ENCODE measurements around the gene RBL1. TPM values are rescaled to one million over a fixed set of nuclear protein-coding genes. Genes with fewer than 3 reads are reported as not detected.
A peak's percentile ranks its signal among the peaks of the same experiment; 100 is the strongest.
"Not testable (repeated sequence)": the region's sequence is repeated elsewhere in the genome, so short reads cannot be mapped to it uniquely, and the experiment has no call there.

Gene RBL1, protein sequence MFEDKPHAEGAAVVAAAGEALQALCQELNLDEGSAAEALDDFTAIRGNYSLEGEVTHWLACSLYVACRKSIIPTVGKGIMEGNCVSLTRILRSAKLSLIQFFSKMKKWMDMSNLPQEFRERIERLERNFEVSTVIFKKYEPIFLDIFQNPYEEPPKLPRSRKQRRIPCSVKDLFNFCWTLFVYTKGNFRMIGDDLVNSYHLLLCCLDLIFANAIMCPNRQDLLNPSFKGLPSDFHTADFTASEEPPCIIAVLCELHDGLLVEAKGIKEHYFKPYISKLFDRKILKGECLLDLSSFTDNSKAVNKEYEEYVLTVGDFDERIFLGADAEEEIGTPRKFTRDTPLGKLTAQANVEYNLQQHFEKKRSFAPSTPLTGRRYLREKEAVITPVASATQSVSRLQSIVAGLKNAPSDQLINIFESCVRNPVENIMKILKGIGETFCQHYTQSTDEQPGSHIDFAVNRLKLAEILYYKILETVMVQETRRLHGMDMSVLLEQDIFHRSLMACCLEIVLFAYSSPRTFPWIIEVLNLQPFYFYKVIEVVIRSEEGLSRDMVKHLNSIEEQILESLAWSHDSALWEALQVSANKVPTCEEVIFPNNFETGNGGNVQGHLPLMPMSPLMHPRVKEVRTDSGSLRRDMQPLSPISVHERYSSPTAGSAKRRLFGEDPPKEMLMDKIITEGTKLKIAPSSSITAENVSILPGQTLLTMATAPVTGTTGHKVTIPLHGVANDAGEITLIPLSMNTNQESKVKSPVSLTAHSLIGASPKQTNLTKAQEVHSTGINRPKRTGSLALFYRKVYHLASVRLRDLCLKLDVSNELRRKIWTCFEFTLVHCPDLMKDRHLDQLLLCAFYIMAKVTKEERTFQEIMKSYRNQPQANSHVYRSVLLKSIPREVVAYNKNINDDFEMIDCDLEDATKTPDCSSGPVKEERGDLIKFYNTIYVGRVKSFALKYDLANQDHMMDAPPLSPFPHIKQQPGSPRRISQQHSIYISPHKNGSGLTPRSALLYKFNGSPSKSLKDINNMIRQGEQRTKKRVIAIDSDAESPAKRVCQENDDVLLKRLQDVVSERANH
- polyA plus RNA-seq (2014; cell fraction: cytosol; rRNA removed): 19.3 and 22.5 TPM in 2 replicates
- polyA plus RNA-seq (2014; cell fraction: nucleus; rRNA removed): 14.5 and 22.0 TPM in 2 replicates

DNA sequence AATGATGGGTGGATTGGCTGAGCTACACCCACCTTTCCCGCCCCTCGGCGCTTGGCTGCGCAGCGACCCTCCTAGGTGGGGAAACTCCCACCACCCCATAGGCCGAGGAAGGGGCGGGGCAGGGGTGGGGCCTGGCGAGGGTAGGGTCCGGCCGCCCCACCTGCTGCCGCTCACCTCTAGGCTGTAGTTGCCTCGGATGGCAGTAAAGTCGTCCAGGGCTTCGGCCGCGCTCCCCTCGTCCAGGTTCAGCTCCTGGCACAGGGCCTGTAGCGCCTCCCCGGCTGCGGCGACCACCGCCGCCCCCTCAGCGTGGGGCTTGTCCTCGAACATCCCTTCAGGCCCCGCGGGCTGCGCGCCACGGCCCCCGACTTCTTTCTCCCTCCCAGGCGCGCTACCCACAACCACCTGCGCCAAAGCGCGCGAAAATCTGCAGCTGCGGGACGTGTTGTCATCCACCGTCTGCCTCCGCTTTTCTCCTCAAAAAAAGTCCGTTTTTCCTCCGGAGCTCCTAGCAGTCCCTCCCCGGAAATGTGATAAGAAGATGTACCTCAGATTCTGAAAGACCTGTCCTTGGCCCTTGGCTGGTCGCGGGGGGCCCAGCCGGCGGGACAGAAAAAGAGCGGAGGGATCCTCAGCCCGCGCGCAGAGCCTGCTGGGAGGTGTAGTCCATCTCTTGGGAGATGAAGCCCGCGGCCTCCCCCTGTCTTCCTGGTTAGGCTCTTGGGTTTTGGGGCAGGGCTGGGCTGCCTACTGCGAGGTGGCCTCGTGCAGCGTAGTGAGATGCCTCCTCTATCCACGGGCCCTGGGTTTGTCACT lies at the start of gene RBL1:
Gene RBL1 (minus strand): TSS at position 399 of the 816 bp plus-strand sequence. CDS start 69 bp downstream, at position 330.
- peak; percentile 99 for DNase-seq (ENCODE audit: low spot score)

GRCh38 chr20:37144856-37145404 lies 49.1 kb upstream of the RBL1 start:
- no peak for DNase-seq (ENCODE audit: low spot score)

- DNase-seq (ENCODE audit: low spot score): no peak
Observed at GRCh38 chr20:37142708-37143107, 46.9 kb upstream of the RBL1 start.

- DNase-seq (ENCODE audit: low spot score): peak; percentile 90
Observed at GRCh38 chr20:37137547-37137946, 41.8 kb upstream of the RBL1 start.

DNA sequence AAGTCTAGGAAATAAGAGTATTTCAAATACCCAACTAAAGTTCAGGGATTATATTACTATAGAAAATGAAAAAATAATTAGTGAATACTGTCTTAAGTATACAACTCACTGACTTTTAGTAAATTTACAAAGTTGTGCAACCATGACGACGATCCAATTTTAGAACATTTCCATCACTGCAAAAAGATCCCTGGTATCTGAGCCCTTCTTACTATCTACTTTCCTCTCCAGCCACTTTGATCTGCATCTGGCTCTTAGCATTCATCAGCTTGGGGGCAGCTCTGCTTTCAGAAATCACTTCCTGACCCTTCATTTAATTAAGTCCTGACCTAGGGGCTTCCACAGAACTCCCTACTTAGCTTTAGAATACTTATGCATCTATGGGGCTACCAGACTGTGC lies 38.2 kb upstream of the RBL1 start:
- peak; percentile 66 for DNase-seq (ENCODE audit: low spot score)

- DNase-seq (ENCODE audit: low spot score): no peak
Observed at GRCh38 chr20:37131486-37131885, 35.7 kb upstream of the RBL1 start.

GRCh38 chr20:37128803-37129202 lies 33.0 kb upstream of the RBL1 start:
- no peak for DNase-seq (ENCODE audit: low spot score)

DNA sequence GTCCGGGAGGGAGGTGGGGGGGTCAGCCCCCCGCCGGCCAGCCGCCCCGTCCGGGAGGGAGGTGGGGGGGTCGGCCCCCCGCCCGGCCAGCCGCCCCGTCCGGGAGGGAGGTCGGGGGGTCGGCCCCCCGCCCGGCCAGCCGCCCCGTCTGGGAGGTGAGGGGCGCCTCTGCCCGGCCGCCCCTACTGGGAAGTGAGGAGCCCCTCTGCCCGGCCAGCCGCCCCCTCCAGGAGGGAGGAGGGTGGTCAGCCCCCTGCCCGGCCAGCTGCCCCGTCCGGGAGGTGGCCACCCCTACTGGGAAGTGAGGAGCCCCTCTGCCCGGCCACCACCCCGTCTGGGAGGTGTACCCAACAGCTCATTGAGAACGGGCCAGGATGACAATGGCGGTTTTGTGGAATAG lies 30.5 kb upstream of the RBL1 start:
- not testable (repeated sequence) for DNase-seq (ENCODE audit: low spot score)

- DNase-seq (ENCODE audit: low spot score): no peak
Observed at GRCh38 chr20:37123441-37123840, 27.6 kb upstream of the RBL1 start.

DNA sequence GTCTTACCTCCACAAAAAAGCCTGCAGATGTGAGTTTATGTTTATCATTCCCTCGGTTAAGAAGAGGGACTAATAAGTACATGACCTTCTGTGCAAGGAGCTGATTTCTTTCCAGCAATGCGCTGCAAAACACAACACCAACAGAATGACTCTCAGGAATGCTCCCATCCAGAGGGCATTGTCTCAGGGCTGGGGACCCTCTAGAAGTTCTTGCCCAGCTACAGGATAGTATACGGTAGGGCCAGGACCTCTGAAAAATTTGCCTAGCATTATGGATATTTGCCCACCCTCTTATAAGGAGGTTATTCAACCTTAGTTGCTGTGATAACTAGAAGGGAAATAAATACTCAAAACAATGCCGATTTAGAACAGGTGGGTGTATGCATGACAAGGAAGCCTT lies 24.7 kb upstream of the RBL1 start:
- no peak for DNase-seq (ENCODE audit: low spot score)

DNA sequence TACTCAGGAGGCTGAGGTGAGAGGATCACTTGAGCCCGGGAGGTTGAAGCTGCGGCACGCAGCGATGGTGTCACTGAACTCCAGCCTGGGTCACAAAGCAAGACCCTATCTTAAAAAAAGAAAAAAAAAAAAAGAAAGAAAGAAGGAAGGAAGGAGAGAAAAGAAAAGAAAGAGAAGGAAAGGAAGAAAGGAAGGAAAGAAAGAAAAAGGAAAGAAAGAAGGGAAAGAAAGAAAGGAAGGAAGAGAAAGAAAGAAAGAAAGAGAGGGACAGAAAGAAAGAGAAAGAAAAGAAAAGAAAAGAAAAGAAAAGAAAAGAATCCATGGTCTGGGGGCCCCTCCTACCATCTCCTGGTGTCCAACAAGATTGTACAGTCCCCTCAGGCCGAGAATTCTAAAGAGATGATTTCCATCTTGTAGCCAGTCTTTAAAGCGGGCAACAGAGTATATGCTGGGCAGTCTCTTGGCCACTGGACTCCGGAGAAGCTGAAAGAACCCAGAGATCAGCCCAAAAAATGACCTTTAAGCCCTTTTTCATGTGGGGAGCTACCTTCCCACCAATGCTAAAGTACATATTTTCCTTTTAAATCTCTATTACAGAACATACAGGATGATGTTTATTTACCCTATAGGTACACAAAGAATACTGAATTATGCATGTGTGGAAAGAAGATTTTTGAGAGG lies 23.7 kb upstream of the RBL1 start:
- no peak for DNase-seq (ENCODE audit: low spot score)

DNA sequence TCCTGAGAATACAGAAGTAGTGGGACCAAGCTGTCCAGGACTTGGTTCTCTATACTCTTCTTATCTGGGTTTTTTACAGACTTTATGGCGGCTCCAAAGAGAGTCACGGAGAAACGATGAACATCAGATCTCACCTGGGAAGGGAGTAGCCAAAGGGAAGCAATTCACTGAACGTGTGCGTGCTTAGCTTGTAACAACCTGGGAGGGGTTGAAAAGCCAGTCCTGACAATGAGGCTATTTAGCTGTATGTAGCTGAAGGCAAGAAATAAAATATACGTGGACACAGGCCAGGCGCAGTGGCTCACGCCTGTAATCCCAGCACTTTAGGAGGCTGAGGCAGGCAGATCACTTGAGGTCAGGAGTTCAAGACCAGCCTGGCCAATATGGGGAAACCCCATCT lies 18.2 kb upstream of the RBL1 start:
- no peak for DNase-seq (ENCODE audit: low spot score)

DNA sequence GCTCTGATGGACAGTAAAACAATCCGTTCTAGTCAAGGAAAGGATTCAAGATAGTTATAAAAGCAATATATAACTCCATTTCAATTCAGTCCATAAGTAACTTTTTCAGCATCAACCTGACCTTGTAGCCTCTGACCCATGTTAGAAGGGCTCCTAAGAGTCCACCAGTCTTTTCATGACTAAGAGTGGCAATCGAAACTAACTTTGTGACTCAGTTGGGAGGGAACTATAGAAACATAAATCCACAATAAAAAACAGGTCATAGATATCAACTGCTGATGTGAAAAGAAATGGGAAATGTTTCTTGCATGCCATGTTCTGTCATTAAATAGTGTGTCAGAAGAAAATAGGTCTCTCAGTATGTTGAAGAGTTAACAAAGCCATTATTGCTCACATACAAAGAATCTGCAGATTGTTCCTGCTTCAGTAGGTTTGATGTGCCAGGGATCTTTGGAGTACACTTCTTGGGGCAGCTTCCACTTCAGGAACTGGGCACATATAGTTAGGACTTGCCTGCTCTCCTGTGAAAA lies 16.2 kb upstream of the RBL1 start:
- DNase-seq (ENCODE audit: low spot score): no peak

GRCh38 chr20:37108676-37109075 lies 12.9 kb upstream of the RBL1 start:
- DNase-seq (ENCODE audit: low spot score): no peak

- DNase-seq (ENCODE audit: low spot score): no peak
Observed at GRCh38 chr20:37102571-37102970, 6.8 kb upstream of the RBL1 start.

DNA sequence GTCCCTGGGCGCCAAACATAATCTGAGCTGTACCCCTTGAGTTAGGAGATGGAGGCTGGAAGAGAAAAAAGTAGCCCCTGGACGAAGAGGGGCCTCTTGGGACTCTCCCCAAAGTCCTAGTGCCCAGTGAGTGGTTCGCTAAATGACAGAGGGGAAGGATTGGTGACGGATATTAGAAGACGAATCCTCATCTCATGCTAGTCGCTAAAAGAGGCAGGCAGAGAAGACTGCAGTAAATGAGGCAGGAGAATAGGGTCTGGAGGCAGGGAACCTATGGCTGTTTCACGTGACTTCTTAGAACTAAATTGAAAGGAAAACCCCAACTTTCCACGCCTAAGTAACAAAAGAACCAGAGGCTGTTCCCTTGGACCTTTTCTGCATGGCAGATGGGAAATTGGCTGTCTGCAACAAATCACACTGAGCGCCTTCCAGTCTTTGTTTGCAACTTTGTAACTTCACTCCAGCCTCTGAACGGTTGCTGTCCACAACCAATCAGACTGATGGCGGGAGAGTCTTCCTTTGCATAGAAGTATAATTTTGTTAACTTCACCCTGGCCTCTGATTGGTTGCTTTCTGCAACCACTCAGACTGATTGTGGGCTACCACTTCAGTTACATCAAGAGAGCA lies 731 bp upstream of the RBL1 start:
- peak; percentile 81 for DNase-seq (ENCODE audit: low spot score)

- DNase-seq (ENCODE audit: low spot score): no peak
Observed at GRCh38 chr20:37095108-37095598, 644 bp downstream of the RBL1 start.

DNA sequence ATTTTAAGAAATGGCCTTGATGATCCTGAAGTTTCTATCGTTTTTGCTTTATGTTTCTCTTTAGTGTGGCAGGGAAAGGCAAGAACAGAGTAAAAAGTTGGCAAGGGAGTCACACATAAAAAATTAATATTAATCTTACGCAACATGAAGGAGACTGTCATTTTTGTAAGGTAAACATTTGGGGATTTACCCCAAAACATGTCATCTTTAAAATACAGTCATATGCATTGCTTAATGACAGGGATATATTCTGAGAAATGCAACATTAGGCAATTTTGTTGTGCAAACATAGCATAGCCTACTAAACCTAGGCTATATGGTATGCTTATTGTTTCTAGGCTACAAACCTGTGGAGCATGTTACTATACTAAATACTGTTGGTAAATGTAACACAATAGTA lies 5.4 kb downstream of the RBL1 start:
- DNase-seq (ENCODE audit: low spot score): no peak

GRCh38 chr20:37081717-37082289 lies 14.0 kb downstream of the RBL1 start:
- DNase-seq (ENCODE audit: low spot score): no peak
